B cell (primary cell): ENCODE measurements around the gene CACNA2D3.

Experiments used
- EZH2 ChIP-seq: IDR thresholded peaks from 2 replicates; pipeline ENCODE4 v1.6.1; 2012; ENCODE audit warnings: borderline replicate concordance, low read depth, mild to moderate bottlenecking, moderate library complexity, low read length; ENCODE audit not compliant: insufficient read depth, poor library complexity, severe bottlenecking
- TF ChIP-seq, protein P1 (sequence below): fragments of 200-600 bp; IDR thresholded peaks from one replicate; pipeline ENCODE4 v1.8.0; 2022; ENCODE audit warnings: antibody characterized with exemption, mild to moderate bottlenecking

DNA sequence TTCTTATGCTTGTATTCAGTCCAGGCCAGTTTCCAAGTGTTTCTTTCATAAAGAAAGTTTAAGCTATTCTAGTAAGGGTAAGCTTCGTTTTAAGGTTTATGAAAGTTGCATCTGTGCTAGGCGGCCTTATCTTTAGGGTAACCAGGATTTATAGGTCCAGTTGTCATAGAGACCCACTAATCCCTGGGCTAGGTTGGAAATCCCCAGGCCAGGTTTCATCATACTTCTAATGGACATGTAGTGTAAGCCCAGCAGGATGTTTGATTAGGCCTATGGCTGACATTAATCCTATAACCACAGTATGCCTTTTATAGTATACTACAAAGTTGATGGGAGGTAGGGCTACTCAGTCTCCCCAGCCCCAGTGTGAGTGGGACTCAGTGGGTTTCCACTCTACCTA lies 312.4 kb downstream of the CACNA2D3 start:
- TF ChIP-seq, protein P1, sequence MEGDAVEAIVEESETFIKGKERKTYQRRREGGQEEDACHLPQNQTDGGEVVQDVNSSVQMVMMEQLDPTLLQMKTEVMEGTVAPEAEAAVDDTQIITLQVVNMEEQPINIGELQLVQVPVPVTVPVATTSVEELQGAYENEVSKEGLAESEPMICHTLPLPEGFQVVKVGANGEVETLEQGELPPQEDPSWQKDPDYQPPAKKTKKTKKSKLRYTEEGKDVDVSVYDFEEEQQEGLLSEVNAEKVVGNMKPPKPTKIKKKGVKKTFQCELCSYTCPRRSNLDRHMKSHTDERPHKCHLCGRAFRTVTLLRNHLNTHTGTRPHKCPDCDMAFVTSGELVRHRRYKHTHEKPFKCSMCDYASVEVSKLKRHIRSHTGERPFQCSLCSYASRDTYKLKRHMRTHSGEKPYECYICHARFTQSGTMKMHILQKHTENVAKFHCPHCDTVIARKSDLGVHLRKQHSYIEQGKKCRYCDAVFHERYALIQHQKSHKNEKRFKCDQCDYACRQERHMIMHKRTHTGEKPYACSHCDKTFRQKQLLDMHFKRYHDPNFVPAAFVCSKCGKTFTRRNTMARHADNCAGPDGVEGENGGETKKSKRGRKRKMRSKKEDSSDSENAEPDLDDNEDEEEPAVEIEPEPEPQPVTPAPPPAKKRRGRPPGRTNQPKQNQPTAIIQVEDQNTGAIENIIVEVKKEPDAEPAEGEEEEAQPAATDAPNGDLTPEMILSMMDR: no peak
- no peak for TF ChIP-seq EZH2
